Stimulated activated CD4-positive, alpha-beta T cell treated with anti-CD3 and anti-CD28 coated beads, Interleukin-1b, Interleukin-23, amount 100 ng/mL, for 24 hours (primary cell): ENCODE data around the gene ORAI1.
"Not testable (repeated sequence)": the region's sequence is repeated elsewhere in the genome, so short reads cannot be mapped to it uniquely, and the experiment has no call there.

ENCODE experiments used
- DNase-seq, 4 experiments: peaks; one replicate each; pipeline ENCODE4 v3.0.0-alpha.2; 2020; ENCODE audit warnings: low read depth in 4 of 4, low spot score in 1 of 4

Gene ORAI1

DNA sequence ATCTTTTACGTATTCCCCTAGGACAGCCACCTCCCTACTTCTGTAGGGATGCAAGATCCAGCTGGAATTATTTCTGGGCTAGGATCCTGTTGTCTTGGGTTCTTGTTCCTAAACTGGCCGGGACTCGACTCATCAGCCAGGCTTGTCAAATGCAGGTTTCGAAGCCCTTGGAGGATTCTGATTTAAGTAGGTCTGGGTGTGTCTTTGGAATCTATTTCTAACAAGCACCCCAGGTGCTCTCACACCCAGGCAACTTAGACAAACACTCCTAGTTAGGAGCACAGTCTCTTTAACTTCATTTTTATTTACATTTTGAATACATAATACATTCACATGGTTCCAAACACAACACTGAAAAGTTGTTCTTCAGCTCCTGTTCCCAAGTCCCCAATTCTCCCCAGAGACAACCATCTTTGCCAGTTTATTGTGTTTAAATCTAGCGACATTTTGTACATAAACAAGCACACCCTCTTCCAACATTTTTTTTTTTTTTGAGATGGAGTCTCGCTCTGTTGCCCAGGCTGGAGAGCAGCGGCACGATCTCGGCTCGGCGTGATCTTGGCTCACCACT lies 22.2 kb downstream of the ORAI1 start:
- DNase-seq = no peak

DNA sequence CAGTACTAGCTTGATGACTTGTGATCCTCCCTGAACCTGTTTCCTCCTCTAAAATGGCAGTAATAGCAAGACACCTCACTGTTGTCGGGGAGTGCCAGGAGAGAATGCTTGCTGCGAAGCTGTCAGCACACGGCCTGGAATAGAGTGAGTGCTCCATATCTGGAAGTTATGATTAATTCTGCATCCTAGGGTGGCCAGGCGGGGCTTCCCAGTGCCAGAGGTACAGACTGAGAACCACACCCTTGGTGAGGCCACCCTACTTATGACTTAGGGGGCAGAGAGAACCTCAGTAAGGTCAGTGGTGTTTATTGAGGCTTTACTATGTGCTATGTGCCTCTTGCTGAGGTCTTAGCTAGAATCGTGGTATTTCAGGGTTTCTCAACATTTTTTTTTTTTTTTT lies 23.0 kb downstream of the ORAI1 start:
- DNase-seq = no peak

DNA sequence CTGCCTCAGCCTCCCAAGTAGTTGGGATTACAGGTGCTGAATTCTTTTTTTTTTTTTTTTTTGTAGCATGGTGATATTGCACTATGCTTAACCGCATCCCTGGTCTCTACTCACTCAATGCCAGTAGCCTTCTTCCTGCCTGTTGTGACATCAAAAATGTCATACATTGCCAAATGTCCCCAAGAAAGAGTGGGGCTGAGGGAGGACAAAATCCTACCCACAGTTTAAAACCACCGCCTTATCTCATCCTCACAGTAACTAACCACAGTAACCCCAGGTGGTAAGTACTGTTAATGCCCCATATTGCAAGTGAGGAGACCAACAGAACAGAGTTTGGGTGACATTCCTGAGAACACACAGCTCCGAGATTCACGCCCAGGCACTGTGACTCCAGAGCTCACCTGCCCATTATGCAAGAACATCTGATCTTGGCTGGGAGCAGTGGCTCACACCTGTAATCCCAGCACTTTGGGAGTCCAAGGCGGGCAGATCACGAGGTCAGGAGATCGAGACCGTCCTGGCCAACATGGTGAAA lies 23.6 kb downstream of the ORAI1 start:
- no peak for DNase-seq

DNA sequence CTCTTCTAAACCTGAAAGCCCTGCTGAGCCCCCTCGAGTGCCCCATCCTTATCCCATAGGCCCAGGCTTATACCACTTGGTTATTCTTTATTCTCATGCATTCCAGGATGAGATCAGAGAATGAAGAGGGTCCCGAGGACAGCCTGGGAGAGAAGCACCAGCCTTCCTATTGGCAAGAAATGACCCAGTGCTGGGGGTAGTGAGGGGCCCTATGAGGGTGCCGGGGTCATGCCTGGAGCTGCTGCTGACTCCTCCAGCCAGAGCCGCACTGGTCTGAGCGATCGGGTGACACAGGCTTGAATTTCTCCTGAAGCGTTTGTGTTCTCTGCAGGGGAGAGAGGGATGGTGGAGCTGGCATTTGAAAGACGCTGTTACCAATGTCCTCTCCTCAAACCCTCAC lies 25.0 kb downstream of the ORAI1 start:
- DNase-seq = no peak

DNA sequence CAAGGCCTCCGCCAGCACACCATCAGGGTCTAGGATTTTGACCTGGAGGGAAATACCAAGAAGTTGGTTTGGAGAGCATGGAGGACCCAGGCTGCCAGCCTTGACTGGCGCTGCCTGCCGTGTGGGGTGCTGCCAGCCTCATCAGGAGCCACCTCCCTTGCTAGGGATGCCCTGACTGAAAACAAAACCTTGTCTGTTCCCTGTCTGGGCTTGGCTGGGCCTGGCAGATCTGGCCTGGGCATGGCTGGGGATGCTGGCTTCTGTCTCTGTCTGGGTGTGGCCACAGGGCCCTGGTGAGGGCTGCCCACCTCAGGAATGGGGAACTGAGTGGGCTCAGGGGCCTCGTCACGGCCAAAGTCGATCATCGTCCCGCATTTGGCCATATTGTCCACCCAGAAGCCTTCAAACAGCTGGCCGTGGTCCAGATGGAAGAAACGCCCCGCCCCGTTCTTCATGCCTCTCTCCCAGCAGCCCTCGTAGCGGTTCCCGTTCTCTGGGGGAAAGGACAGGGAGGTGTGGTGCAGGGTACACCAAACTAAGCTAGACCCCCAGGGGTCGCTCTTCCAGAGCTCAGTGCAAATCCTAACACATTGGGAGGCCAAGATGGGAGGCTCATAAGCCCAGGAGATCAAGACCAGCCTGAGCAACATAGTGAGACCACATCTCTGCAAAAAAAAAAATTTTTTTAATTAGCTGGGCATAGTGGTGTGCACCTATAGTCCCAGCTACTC lies 26.6 kb downstream of the ORAI1 start:
- DNase-seq = no peak

DNA sequence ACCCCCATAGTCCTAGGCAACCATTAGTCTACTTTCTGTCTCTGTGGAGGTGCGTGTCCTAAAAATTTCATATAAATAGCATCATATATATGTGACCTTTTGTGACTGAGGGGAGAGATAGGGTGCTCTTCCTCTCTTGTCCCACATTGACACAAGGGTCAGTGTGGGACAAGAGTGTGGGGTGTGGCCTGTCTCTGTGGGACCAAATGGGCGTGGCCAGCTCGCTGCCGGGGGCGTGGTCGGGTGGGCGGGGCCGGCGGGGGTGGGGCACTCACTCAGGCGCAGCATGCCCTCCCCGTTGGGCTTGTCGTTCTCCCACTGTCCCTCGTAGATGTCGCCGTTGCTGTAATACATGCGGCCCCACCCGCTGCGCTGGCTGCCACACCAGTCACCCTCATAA lies 27.7 kb downstream of the ORAI1 start:
- DNase-seq = no peak

DNA sequence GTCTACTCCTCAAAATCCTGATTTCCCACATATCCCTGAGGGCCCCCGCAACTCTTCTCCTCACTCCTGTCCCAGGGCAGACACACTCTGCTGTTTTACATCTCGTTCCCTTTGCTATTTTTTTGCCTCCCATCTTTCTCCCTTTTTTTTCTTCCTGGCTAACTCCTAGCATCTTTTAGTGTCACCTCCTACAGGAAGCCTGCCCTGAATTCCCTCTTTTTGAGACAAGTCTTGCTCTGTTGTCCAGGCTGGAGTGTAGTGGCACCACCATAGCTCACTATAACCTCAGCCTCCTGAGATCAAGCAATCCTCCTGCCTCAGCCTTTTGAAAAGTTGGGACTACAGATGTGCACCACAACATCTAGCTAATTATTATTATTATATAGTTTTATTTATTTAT lies 29.8 kb downstream of the ORAI1 start:
- DNase-seq = no peak

DNA sequence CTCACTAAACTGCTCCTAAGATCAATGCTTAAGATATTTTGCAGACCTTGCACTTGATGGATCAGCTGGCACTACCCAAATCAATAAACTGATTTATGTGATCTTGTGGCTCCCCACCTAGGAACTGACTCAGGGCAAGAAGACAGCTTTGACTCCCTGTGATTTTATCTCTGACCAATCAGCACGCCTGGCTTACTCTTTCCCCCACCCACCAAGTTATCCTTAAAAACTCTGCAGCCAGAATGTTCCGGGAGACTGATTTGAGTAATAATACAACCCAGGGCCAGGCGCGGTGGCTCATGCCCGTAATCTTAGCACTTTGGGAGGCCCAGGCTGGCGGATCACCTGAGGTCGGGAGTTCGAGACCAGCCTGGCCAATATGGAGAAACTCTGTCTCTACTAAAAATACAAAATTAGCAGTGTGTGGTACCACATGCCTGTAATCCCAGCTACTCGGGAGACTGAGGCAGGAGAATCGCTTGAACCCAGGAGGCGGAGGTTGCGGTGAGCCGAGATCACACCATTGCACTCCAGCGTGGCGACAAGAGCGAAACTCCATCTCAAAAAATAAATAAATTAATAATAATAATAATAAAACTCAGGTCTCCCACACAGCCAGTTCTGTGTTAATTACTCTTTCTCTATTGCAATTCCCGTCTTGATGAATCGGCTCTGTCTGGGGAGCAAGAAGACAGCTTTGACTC lies 31.1 kb downstream of the ORAI1 start:
- DNase-seq = no peak

DNA sequence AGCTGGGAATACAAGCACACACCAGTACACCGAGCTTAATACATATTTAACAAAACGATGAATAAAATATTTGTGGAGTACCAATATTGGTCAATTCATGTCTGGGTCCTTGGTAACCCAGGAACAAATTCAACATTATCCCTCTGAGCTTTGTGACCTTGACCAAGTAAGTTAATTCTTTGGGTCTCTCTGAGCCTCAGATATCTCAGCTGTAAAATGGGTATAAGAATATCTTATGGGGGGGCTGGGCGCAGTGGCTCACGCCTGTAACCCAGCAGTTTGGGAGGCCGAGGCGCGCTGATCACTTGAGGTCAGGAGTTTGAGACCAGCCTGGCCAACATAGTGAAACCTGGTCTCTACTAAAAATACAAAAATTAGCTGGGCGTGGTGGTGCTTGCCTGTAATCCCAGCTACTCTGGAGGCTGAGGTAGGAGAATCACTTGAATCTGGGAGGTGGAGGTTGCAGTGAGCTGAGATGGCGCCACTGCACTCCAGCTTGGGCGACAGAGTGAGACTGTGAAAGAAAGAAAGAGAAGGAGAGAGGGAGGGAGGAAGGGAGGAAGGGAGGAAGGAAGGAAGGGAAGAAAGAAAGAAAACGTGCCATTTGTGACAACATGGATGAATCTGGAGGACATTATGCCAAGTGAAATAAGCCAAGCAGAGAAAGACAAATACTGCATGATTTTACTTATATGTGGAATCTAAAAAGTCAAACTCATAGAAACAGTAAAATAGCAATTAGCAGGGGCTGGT lies 35.2 kb downstream of the ORAI1 start:
- not testable (repeated sequence) for DNase-seq

DNA sequence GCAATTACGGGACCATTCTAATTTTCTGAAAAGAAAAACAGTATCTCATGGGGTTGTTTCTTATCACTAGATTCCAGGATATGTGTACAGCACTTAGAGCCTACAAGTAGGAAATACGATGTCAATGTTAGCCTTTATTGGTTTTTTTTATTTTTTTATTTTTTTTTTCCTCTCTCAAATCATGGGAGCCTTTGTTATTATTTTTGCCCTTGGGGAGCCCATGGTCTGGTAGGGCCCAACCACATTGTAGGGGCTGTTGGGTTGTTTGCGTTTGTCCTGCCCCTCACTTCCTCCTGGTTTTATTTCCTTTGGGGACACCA lies 37.2 kb downstream of the ORAI1 start:
- DNase-seq = no peak

DNA sequence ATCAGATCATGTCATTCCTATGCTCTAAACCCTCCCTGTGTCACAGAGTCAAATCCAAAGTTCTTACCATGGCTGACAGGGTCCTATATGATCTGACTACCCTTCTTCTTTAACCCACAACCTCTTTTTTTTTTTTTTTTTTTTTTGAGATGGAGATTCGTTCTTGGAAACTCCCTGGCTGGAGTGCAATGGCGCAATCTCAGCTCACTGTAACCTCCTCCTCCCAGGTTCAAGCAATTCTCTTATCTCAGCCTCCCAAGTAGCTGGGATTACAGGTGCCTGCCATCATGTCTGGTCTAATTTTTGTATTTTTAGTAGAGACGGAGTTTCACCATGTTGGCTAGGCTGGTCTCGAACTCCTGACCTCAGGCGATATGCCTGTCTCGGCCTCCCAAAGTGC lies 40.5 kb downstream of the ORAI1 start:
- DNase-seq = not testable (repeated sequence)

DNA sequence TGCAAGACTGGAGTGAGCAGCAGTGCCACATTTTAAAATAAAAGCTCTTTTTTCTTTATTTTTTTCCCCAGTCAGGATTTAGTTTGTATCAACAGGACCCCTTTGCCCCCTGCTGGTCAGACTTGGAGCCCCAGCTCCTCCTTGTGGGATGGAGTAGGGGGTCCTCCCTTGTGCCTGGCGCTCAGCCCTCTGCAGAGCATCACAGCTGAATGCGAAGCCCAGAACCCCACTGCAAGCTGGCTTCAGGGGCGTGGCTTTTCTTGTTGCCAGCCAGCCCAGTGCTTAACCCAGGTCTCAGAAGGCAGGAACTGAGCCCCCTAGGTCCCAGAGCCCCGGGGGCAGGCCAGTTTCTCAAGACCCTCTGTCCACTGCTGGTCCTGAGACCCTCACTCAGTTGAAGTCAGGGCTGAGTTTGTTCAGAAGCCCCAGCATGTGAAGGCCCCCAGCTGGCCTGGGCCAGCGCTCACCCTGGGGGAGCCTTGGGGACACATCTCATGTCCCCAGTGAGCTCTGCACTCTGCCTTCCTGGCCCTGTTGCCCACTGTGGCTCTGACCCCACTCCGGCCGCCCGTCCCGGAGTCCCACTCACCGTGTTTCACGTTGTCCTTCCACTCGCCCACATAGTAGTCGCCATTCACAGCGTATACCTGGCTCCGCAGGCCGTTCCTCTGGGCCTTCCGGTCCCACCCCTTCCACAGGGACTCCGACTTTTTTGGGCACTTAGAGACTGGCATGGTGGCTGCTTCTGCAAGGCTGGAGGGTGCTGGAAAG lies 42.6 kb downstream of the ORAI1 start:
- peak in 3 of 4 experiments; percentile 21 to 35 (median 34) for DNase-seq

DNA sequence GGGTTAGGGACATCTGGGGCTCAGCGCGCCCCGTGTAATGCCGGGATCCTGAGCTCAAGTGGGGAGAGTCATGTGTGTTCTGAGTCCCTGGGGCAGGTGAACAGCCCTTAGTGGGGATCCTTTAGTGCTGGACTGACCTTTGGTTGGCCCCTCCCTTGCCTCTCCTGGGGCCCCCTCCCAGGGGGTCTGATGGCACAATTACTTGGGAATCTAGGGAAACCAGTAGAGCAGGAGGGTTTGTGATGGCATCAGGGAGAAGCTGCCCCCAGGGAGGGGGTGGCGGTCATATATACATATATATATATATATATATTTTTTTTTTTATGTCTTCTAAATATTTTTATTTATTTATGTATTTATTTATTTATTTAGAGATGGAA lies 43.2 kb downstream of the ORAI1 start, which contains the start of gene MORN3:
TSS of gene MORN3 (minus strand) at position 134 of the 380 bp plus-strand sequence. CDS start 171 bp downstream, outside the sequence.
- DNase-seq = no peak

DNA sequence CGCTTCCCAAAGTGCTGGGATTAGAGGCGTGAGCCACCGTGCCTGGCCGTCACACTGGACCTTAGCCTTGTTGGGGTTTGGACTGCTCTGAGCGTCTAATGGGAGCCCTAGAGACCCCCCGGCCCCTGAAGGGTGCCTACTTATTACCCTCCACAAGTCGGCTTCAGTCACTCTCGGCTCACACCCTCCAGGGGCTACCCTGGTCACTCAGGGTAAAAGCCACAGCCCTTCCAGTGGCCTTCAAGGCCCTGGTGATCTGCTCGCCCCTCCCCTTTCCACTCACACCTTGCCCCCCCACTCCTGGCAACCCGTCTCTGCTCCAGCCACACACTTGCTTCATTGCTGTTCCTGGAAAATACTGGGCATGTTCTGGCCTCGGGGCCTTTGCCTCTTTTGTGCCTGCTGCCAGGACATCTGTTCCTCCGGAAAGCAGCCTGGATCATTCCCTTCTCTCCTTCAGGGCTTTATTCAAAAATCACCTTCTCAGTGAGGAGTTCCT lies 46.7 kb downstream of the ORAI1 start:
- DNase-seq = no peak

DNA sequence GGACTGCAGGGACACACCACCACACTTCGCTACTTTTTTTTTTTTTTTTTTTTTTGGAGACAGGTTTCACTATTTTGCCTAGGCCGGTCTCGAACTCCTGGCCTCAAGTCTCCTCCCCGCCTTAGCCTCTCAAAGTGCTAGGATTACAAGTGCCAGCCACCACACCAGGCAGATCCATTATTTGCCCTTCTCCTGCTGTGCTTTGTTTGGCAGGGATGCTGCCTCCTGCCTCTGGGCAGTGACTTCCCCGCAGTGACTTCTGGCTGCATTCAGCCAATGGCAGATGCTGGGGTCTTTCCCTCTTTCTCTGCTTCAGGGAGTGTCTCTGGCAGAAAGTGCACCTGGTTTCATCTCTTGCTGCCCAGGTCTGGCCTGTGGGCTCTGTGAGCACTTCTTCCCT lies 49.9 kb downstream of the ORAI1 start:
- DNase-seq = no peak

DNA sequence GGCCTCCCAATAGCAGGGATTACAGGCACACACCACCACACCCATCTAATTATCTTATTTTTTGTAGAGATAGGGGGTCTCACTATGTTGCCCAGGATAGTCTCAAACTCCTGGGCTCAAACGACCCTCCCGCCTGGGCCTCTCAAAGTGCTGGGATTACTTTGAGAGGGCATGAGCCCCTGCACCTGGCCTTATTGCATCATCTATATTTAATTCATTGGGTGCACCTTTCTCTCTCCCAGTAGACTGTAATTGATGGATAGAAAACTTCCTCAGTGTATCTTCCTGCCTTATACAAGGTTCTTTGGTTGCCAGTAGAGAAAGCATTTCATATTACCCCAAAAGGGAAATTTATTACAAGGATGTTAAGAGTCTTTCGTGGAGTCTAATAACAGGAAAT lies 52.0 kb downstream of the ORAI1 start:
- no peak for DNase-seq

DNA sequence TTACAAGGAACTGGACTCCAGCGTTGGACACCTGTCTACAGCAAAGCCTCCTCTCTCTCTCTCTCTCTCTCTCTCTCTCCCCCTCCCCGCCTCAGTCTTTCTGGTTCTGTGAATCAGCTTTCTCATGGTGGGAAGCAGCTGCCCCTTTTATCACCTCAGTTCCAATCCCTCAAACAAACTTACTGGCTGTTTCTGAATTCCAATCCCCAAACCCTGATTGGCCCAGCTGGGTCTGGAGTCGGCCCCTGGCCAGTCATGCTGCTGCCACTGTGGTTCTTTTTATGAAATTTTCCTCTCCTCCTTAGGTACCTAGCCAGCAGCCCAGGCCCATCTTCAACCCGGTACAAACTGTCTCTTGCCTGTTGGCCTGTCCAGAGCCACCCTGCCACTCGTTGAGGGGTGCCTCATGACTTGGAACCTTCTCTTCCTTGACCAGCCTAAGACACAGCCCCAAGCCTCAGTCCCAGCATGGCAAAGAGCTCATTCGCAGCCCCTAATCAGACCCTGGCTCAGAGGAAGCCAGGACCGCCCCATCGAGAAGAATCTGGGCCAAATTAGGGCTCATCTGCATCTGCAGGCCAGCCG lies 52.5 kb downstream of the ORAI1 start:
- DNase-seq = no peak

DNA sequence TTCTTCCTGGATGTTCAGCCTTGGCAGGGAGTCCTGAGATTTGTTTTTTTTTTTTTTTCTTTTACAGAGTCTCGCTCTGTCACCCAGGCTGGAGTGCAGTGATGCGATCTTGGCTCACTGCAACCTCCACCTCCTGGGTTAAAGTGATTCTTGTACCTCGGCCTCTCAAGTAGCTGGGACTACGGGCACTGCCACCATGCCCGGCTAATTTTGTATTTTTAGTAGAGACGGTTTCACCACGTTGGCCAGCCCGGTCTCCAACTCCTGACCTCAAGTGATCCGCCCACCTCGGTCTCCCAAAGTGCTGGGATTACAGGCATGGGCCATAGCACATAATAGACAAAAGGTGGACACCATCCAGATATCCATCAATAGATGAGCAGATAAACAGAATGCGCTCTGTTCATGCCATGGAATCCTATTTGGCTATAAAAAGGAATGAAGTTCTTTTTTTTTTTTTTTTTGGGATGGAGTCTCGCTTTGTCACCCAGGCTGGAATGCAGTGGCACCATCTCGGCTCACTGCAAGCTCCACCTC lies 53.4 kb downstream of the ORAI1 start:
- not testable (repeated sequence) for DNase-seq

DNA sequence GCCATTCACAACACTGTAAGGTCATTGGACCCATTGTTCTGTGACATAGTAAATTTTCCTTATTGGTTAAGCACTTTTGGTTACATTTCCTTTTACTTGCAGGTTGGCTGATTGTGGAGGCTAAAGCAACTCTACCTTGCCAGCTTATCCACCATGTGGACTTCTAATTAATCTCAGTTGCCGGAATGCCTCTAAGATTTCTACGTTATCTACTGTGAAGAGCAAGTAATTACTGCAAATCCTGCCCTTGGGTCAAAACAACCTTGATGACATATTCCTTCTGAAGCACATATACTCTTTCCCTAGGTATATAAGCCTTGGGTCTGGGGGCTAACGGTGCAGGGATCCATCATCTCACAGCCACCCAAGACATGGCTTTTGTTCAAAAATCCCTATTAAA lies 62.6 kb downstream of the ORAI1 start:
- no peak for DNase-seq

DNA sequence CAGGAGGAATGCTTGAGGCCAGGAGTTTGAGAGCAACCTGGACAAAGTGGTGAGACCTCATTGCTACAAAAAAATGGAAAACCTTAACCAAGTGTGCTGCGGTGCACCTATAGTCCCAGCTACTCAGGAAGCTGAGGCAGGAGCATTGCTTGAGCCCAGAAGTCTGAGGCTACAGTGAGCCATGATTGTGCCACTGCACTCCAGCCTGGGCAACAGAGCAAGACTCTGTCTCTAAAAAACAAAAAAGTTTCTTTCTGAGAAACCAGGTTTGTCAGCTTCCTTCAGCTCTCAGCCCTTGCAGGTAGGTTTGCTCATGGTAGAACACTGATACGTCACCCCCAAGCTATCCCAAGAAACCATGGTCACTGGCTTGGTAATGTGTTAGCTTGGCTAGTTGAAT lies 63.1 kb downstream of the ORAI1 start:
- no peak for DNase-seq
